GM06990 (cell line): ENCODE data around the gene SUGP1.

Experiments used
- DNase-seq: peaks from one replicate; pipeline ENCODE4 v3.0.0-alpha.2; 2011; ENCODE audit not compliant: insufficient read length; ENCODE audit errors: extremely low read depth
- H3K27me3 ChIP-seq: replicated peaks from 2 replicates; pipeline ENCODE4 v1.6.0; 2011; ENCODE audit warnings: low read length; ENCODE audit not compliant: control insufficient read depth, insufficient read depth
- H3K36me3 ChIP-seq: 2 replicates; pipeline ENCODE4 v1.5.1; 2011; ENCODE audit warnings: low read length; ENCODE audit not compliant: control insufficient read depth, insufficient read depth
- H3K4me3 ChIP-seq: replicated peaks from 2 replicates; pipeline ENCODE4 v1.5.1; 2011; ENCODE audit warnings: low read depth, mild to moderate bottlenecking, control low read depth, low read length
- CTCF ChIP-seq: IDR thresholded peaks from 2 replicates; pipeline ENCODE4 v1.5.1; 2011; ENCODE audit warnings: low read length, control low read depth, mild to moderate bottlenecking, inconsistent platforms; ENCODE audit not compliant: insufficient read depth, poor library complexity, severe bottlenecking

SUGP1 gene

GRCh38 chr19:19349365-19349764 is 29.1 kb upstream of the SUGP1 start:
- H3K27me3 ChIP-seq, result no peaks in the 10 kb centered on the region
- DNase-seq, result no peak
- no peak overlapping the region for H3K4me3 ChIP-seq
- no peak for TF ChIP-seq CTCF
- peaks cover 61% of the 10 kb centered on the region for H3K36me3 ChIP-seq

GRCh38 chr19:19348266-19348665 is 28.0 kb upstream of the SUGP1 start:
- Histone ChIP-seq H3K27me3 (no peaks in the 10 kb centered on the region), H3K36me3 (peaks cover 57% of the 10 kb centered on the region), H3K4me3 (no peak overlapping the region)
- no peak for DNase-seq
- no peak for TF ChIP-seq CTCF

- no peak for DNase-seq
- Histone ChIP-seq H3K27me3 (no peaks in the 10 kb centered on the region), H3K36me3 (peaks cover 56% of the 10 kb centered on the region), H3K4me3 (no peak overlapping the region)
- no peak for TF ChIP-seq CTCF
Observed at GRCh38 chr19:19347401-19348110, 27.2 kb upstream of the SUGP1 start.

- peaks cover 65% of the 10 kb centered on the region for H3K36me3 ChIP-seq
- DNase-seq, result no peak
- no peak for TF ChIP-seq CTCF
- H3K27me3 ChIP-seq, result no peaks in the 10 kb centered on the region
- no peak overlapping the region for H3K4me3 ChIP-seq
Observed at GRCh38 chr19:19345970-19346369, 25.7 kb upstream of the SUGP1 start.

- DNase-seq, result no peak
- no peaks in the 10 kb centered on the region for H3K27me3 ChIP-seq
- H3K4me3 ChIP-seq, result no peak overlapping the region
- peaks cover 70% of the 10 kb centered on the region for H3K36me3 ChIP-seq
- no peak for TF ChIP-seq CTCF
Observed at GRCh38 chr19:19345232-19345631, 24.9 kb upstream of the SUGP1 start.

- no peak for TF ChIP-seq CTCF
- Histone ChIP-seq H3K27me3 (no peaks in the 10 kb centered on the region), H3K36me3 (peaks cover 64% of the 10 kb centered on the region), H3K4me3 (no peak overlapping the region)
- no peak for DNase-seq
Observed at GRCh38 chr19:19343762-19344161, 23.5 kb upstream of the SUGP1 start.
